NCI-H1092 treated with DMSO at 0.1 percent for 48 hours (cell line): ENCODE results near the gene GSN.

Experiments
- DNase-seq: peaks from one replicate; lab custom pipeline; 2025; lab: John Stamatoyannopoulos, UW

GSN gene

DNA sequence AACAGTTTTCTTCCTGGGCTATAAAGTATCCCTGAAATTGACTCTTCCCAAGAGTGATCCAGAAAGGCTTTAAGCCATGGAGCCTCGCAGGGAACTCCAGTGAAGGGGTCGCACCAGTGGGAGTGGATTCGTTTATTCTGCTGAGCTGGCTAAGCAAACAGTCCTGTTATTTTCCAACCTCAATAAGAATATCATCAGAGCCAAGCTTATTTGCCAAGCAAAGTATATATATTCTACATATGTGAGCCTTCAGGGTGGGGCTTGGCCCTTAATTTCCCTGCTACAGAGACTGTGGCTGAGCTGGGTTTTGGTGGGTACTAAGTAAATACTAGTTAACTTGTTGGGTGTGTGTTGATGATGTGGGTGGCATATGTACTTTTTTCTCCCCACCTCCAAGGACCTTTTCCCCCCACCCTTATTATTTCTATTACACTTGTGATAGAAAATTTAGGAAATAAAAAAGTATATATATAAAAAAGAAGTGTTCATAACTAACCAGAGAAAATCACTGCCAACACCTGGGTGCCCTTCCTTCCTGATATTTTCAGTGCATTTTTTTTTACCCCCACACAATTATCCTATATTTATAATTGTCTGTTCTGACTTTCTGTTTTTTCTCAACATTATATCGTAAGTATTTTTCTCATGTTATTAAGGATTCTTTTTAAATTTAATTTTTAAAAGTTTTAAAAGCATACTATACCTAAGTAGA, 5.3 kb downstream of the GSN start:
- DNase-seq = no peak

DNA sequence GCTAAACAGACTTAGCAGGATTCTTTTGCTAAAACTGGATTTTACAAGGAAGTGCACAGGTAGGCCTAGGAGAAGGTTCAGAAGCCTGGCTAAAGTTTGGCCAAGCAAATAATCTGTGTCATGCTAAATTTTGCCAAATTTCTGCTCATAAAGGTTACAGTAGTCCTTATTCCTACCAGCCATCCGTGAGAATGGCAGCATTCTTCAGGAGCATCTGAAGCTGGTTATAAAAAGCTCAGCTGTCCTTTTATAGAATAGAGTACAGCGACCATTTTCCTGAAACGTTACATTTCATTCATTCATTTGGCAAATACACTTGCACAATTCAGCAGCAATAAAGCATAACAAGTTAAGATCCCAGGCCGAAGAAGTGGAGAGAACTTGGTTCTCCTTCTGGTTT, 6.9 kb downstream of the GSN start:
- DNase-seq = no peak

DNA sequence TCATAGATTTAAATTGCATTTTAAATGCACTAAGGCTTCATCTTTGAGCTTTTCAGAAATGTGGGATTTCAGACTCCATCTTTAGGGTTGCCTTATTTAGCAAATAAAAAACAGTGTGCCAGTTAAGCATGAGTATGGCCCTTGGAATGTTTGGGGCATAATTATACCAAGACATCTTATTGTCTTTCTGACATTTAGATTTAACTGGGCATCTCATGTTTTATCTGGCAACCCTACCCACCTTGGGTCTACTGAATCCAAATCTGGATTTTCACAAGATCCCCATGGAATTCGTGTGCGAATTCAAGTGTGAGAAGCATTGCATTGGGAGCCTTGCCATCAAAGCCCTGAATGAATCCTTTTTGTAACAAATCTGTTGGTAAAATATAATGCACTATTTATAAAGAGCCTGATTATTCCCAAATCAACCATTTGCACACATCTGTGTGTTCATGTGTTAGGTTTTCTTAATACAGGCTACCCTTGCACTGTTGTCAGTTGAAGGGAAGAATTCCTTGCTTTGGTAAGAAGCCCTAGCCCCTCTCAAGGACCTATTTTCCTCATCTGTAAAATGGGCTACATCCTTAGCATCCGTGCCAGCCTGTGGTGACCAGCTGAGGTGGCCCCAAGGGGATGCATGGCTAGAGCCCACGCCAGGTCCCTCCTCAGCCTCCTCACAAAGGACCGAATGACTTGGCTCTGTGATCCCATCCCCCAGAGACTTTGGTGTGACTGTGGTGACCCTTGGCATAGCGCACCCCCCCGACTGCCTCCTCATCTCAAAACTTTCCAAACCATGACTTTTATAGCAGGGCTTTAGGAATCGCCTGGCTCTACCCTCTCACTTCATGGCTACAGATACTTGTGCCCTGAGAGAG, 8.1 kb downstream of the GSN start:
- DNase-seq = no peak

DNA sequence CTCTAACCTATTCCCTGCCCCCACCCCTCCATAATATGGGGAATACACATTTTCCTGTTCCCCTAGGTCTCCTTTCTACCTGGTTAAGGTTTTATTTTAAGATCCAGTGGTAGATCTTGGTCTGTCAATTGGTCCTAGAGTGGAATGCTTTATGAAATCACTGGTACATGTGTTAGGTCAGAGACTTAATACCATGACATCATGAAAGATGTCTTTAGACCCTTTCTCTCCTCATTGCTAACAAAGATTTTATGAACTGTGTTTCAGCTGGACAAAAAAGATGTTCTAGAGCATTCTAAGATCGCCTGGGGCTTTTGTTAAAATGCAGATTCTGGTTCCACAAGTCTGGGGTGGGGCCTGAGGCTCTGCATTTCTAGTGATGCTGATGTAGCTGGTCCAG, 9.1 kb downstream of the GSN start:
- no peak for DNase-seq

DNA sequence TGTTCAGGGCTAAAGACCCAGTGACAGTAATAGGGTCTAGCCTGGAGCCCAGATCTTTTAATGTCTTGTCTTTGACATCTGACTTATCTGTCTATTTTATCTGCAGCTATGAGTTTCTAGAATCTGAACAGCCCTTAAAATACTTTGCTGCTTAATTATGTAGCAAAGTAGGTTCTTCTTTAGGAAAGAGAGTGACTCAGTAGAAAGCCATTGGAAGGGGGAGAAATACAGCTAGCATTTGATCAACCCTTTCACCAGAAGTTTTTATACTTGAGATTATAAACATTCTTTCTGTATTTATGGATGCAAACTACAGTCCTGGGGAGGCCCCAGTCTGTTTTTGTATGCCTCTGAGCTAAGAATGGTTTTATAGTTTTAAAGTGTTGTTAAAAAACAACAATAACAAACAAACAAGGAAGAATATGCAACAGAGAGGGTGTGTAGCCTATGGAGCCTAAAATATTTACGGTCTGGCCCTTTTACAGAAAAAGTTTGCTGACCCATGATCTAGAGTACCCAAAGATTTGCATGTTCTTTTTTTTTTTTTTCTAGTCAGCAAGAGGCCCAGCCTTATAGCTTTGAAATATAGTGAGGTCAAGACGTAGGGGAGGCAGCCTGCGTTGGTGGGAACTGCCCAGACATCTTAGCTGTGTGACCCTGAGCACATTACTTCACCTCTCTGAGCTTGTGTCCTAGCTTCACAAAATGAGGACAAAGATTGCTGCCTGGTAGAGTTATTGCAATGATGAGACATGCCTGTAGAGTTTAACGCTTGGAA, 9.7 kb downstream of the GSN start:
- DNase-seq = no peak

DNA sequence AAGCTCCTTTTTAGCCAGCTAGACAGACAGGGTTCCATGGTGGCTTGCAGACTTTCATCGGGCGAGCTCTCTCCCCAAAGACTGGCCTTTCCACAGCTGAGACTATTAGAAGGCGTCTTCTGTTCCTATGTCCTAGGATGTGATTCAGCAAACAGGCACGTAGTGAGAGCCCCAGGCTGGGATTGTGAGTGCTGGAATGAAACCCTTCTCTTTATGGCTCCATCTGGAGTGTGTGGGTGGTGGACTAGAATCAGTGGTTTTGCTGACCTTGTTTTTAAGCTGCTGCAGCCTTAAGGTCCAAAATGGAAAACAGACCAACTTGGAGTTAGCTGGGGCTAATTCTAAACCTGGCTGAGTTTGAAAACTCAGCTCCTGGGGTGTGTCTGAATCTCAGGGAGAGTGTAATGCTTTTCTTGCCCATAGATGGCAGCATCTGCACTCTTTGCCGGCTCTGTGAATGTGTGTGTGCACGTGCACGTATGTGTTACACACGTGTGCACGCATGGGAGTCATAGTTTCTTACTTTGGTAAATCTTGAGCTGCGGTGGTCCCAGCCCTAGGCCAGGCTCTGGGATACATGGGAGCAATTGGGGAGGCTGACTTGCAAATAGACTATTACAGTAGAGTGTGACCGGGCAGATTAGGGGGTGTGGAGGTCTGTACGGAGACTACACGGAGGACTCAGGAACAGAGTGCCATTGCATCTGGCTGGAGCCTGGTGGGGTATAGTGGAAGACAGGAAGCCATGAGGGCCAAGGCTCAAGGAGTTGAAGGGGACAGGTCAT, 10.7 kb downstream of the GSN start:
- peak; percentile 12 for DNase-seq

DNA sequence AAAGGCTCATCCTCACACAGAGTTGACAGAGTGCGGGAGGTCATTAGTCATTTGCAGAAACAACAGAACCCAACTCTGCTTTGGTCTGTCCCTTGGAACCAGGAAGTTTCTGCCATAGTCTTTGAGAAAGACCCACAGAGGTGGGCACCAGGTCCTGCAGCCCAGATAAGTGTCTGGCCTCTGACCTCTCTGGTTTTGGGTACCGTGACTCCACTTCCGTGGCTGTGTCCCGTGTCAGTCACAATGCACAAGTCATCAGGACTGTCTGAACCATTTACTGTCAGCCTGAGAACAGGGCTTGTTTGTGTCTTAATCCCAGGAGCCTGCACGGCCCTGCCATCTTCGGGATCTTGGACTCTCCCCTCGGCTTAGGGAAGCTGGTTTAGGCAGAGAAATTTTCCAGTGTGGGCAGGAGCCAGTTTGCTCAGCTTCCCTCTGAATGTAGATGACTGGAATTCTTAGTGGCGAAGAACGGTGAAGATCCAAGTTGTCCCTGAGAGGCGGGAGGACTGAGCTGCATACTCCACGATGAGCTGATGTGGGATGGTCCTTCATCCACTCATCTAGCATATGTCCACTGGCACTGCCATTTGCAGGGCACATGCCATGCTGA, 11.9 kb downstream of the GSN start:
- DNase-seq = no peak

DNA sequence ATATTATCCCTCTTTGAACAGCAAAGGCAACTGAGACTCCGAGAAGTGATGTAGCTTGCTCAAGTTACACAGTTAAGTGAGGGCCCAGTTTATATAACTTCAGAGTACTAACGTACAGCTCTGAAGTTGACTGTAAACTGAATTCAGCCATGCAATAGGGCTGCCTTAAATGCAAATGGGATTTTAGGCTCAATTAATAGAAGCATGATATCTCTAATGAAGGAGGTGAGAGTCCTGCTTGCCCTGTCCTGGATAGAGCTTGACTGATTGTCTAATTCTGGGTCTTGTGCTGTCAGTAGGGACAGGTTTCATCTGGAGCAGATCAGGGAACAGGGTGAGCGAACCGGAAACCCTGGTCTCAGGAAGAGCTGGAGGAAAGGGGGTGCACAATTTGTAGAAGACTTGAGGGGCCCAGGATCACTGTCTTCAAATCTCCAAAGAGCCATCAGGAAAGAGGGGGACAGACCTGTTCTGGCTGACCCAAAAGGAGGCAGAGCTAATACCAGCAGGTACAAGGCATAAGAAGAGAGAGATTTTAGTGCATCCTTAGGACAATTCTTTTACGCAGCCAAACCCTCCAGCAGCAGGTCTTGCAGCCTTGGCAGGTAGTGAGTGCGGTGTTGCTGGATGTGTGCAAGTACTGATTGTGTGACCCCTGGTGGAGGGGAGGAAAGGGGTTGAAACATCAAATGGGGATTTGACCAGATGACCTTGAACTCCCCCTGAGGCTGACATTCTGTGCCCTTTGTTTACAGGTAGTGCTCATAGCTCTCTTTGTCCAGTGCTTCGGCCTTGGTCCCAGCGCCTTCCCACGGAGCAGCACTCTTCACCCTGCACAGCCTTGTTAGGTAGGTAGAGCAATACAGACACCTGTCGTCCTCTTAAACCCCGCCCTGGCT, 13.0 kb downstream of the GSN start:
- no peak for DNase-seq

DNA sequence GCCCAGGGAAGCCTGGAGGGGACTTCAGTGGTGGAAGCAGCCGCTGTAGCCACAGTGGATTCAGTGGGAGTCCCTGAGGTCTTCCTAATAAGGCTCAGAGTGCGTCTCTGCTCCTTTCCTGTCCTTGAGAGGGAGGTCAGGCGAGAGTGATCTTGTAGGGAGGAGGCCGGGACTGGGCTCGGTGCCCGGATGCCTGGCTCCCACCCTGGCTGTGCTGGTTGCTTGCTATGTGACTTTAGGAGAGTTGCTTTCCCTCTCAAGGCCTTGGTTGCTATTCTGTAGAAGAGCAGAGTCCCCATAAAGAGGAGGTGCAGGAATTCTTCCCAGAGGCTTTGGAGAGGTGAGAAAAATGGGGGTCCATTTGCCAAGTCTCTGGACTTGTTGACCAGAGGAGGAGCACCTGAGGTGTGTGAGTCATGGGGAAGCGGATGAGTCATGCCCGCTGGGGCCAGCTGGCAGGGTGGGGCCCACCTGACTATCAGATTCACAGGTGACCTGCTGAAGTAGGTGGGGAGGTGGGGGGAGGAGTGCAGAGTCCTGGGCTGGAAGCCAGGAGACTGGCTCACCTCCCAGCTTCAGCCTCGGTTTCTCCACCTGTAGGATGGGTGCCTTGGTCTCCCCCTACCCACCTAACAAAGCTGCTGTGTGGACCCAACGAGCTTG, 13.8 kb downstream of the GSN start:
- DNase-seq = no peak

DNA sequence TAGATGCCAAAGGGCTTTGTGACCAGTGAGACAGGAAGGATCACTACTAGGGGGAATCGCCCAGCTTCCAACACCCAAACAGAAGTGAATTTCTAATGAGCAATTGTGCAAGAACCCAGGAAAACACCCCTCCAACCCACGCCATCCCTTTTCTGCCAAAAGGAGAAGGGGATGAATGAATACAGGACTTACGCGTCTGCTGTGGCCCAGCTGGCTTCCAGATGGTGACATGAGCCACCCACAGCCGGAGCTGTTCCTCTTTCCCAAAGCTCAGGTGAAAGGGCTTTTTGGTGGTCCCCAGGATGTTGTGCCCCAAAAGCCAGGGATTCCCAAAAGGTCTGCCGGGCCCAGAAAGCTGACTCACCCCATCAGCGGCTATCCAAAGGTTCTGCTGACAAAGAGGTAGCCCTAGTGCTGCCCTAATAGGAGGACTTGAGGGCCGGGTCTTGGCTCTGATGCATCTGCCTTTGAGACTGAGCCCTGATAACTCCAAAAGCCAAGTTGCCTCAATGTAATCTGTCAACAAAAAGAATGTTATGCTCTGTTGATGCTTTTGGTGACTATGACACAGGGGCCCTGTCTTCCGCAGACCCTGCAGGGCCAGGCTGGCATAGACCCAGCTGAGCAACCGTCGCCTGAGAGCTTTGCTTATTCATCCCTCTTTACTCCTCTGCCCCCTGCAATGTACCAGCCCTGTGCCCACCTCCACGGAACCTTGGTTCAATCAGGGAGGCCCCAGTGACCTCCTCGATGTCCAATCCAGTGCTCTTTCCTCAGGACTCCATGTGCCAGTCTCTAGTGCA, 14.5 kb downstream of the GSN start:
- DNase-seq = no peak

DNA sequence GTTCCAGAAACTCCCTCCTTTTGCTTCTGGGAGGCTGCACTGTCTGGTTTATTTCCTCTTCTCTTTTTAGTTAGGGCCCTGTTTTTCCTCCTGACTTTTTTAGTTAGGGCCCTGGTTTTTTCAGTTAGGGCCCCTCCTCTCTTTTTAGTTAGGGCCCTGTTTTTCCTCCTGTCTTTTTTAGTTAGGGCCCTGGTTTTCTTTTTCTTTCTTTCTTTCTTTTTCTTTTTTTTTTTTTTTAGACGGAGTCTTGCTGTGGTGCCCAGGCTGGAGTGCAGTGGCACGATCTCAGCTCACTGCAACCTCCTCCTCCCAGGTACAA, 15.1 kb downstream of the GSN start:
- no peak for DNase-seq

DNA sequence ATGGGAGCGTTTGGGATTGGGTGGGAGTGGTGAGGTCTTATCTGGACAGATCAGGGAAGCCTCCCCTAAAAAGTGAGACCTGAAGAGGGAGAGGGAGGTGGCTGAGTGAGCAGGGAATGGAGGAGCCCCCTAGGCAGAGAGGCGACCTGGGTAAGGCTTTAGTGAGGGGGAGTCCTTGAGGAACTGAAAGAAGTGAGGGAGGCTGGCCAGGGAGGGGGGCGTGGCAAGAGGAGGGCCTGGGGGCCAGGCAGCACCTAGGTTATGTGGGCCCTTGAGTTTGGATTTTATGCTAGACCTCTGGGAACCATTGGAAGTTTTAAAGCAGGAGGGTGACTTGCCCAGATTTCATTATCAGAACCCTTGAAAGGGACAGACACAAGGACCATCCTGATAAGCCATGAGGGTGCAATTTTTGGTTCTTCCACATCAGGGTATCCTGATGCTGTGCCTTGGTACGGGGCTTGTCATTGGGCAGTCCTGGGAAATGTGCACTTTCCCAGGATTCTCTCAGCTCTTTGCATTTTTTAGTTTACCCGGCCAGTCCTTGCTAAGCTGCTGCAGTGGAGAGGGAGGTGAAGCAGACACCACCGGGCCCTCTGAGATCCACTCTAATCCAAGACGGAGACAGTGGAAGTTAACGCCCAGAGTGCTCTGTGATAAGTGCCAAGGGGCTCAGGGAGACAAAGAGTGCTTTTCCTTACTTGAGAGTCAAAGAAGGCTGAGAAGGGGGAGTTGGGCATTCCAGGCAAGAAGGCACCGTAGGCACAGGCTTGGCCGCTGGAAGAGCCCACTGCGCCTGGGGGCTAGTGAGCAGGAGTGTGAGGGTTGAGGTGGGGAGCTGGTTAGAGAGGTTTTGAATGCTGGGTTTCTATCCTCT, 16.1 kb downstream of the GSN start:
- no peak for DNase-seq

DNA sequence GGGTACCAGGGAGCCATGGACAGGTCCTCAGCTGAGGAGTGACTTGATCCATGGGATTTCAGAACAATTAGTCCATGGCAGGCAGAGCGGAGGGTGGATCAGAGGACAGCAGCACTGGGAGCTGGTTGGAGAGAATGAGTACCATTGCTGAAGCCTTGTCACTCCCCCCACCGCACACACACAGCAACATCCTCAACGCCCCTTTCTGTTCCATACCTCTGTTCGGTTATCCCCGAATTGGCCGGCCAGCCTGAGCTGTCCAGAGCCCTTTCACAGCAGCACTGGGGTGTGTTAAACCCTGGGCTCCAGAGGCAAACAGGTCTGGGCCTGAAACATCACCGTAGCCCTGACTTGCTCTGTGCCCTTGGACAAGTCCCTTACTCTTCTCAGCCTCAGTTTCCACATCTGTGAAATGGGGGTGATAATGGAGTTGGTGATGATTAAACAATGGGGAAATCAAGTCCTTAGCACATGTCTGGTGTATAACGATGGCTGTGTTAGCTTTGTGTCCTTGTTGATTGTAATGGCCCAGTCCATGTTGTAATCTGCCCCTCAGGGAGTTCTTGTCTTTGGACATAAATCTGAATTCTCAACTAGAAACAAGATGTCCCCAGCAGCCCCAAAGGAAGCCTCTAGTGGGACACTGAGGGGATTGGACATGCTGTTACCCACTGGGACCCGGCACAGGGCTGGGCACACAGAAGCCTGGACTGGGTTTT, 16.9 kb downstream of the GSN start:
- no peak for DNase-seq

DNA sequence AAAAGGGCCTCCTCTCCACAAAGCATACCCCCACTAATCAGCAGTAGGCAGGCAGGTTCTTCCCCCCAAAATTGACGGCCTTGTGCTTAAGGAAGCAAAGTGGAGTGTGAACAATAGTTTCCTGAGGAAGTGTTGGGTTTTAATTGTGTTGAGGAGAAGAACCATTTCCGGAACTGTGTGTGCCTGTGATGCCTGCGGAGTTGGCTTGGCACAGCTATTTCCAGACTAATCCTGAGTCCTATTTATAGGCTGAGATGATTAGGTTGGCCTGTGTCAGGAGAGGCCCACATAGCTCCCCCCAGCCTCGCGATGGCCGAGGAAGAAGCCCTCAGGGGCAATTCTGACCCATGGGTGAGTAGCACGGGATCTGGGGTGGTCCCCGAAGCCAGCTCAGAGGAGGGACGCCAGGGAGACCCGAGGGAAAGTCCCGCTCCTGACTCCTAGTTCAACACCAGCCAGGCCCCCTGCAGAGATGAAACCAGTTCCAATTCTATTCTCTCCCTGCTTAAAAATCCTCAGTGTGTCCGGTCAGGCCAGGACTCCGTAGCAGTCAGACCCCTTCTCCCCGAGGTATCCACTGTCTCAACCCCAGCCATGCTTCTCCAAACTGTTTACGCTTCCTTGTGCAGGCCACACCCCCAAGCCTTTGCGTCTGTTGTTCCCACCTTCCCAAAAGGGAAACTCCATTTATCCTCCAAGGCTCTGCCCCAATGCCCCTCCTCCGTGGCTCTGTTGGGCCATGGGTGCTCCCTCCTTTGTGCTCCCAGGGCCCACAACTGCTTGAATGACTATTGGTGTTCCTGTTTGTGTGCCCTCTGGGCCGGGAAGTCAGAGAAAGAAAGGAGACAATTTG, 18.1 kb downstream of the GSN start:
- no peak for DNase-seq

DNA sequence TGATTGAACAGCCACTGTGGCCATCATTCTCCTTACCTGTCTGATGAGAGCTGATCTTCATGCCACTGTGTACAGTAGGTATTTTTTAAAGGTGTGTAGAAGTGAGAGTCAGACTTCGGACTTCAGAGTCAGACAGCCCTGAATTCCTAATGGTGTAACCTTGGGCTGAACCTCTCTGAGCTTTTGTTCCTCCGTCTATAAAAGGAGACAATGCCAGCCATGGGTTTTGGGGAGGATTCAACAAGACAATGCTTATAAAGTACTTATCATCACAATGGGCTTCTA, 18.7 kb downstream of the GSN start:
- DNase-seq = no peak

DNA sequence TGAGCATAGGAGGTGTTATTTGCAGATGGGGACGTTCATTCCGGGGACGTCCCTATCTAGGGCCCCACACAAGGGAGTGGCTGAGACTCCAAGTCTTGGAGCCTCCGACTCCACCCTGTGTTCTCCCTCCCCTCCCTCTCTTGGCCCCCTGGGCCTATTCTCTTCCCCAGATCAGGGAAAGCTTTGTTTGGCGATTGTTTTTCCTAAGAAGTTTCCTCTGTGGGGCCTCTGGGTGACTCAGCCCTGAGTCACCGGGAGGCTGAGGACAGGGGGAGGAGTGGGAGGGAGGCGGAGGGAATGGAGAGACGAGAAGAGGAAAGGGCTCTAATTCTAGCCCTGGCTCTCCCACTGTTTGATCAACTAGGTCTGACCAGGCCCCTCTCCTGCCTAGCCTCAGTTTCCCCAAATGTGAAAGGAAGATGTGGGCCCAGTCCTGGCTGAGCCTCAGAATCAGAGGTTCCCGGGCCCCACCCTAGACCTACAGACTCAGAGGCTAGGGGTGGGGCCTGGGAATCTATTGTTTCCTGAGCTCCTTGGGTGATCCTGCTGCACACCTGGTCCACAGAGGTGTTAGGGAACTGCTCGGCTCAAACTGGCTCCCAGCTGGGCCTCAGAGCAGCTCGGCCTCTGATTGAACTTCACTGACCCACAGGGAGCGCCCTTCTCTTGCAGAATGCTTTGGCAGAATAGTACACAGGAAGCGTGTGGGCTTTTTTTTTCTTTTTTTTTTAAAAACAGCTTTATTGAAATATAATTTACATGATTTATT, 19.2 kb downstream of the GSN start:
- no peak for DNase-seq
